Measurements from ENCODE around the gene RBSN. TPM values are rescaled to one million over a fixed set of nuclear protein-coding genes. Genes with fewer than 3 reads are reported as not detected.

RBSN gene
- total and polyA plus RNA-seq, 2 donors = 8.0 to 8.7 TPM

DNA sequence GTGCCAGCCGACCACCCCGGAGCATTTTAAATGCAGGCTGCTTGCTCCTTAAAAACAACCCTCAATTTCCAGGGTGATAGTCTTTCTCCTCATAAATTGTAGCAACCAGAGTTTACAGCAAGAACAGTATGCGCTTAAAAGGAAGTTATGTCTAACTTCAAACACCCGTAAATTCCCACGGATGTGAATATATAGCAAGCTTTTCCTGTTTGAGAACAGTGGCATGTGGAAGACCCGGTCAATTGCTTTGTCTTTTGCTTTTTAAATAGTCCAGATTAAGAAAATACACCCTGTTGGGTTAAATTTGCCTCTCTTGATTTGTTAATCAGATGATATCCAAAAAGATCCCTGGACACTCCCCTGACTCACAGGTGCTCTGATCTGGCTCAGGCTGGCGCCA, 54.6 kb downstream of the RBSN start:
- no peak for DNase-seq (ENCODE audit: low read depth in 6 of 9, low spot score in 9 of 9)
- Histone ChIP-seq H3K9me3 (ENCODE audit: control insufficient read depth in 2 of 2, insufficient read depth in 1 of 2, low read length in 1 of 2) (no peaks in the 10 kb centered on the region), H3K4me3 (ENCODE audit: low read length in 2 of 2) (no peak overlapping the region), H3K36me3 (ENCODE audit: control insufficient read depth in 2 of 2, insufficient read depth in 2 of 2, low read length in 1 of 2) (peaks cover 67 to 94% of the 10 kb centered on the region in 2 donors), H3K27ac (ENCODE audit: low read depth in 1 of 2, low read length in 1 of 2) (no peak overlapping the region), H3K27me3 (ENCODE audit: control insufficient read depth in 2 of 2, insufficient read depth in 1 of 2, low read length in 1 of 2) (no peaks in the 10 kb centered on the region), H3K4me1 (ENCODE audit: control insufficient read depth in 2 of 2, insufficient read depth in 2 of 2, low read length in 2 of 2) (no peaks in the 10 kb centered on the region)
- 62% methylated on average over 7 of the region's 7 CpGs for WGBS

DNA sequence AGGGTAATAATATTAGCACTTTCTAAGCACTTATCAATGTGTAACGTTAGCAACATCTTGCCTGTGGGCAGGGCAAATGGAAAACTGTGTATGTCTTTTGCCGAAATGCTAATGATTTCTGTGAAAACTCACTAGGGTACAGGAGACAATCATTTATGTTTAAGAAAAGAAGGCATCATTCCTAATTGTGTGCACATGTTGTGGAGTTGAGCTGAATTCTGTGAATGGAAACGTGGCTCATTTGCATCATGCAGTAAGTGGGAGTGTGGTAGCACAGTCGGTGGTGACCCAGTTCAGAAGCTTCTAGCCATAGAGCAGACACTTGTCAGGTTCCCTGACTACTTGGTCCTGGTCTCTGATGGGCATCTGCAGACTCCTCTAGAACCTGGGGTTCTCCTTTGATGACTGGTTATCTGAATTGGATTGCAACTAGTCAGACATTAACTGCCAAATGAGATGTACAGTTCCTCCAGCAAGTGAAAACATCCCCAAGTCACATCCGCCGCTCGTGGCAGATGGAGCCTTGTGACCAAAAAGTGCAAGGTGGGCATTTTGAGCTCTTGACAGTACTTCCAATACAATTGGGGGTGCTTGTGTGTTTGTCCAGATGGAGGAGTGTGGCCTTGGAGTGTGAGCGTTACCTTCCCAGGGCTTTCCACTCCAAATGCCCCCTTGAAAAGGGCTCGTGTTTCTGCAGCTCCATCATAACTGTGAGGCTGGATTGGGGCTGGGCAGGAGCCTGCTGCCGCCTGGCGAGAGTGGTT, 55.4 kb downstream of the RBSN start:
- no peak overlapping the region for H3K4me3 ChIP-seq (ENCODE audit: low read length in 2 of 2)
- no peaks in the 10 kb centered on the region for H3K4me1 ChIP-seq (ENCODE audit: control insufficient read depth in 2 of 2, insufficient read depth in 2 of 2, low read length in 2 of 2)
- peaks cover 72 to 94% of the 10 kb centered on the region in 2 donors for H3K36me3 ChIP-seq (ENCODE audit: control insufficient read depth in 2 of 2, insufficient read depth in 2 of 2, low read length in 1 of 2)
- H3K9me3 ChIP-seq (ENCODE audit: control insufficient read depth in 2 of 2, insufficient read depth in 1 of 2, low read length in 1 of 2) = no peaks in the 10 kb centered on the region
- H3K27me3 ChIP-seq (ENCODE audit: control insufficient read depth in 2 of 2, insufficient read depth in 1 of 2, low read length in 1 of 2) = no peaks in the 10 kb centered on the region
- no peak overlapping the region for H3K27ac ChIP-seq (ENCODE audit: low read depth in 1 of 2, low read length in 1 of 2)
- WGBS = 96% methylated on average over 11 of the region's 11 CpGs
- DNase-seq (ENCODE audit: low read depth in 6 of 9, low spot score in 9 of 9) = no peak

GRCh38 chr3:15042936-15043335, 56.0 kb downstream of the RBSN start:
- no peak for DNase-seq (ENCODE audit: low read depth in 6 of 9, low spot score in 9 of 9)
- WGBS = 88% methylated on average over 3 of the region's 3 CpGs

GRCh38 chr3:15041950-15042349, 57.0 kb downstream of the RBSN start:
- Histone ChIP-seq H3K4me1 (ENCODE audit: control insufficient read depth in 2 of 2, insufficient read depth in 2 of 2, low read length in 2 of 2) (no peaks in the 10 kb centered on the region), H3K9me3 (ENCODE audit: control insufficient read depth in 2 of 2, insufficient read depth in 1 of 2, low read length in 1 of 2) (no peaks in the 10 kb centered on the region), H3K36me3 (ENCODE audit: control insufficient read depth in 2 of 2, insufficient read depth in 2 of 2, low read length in 1 of 2) (peaks cover 78 to 92% of the 10 kb centered on the region in 2 donors), H3K4me3 (ENCODE audit: low read length in 2 of 2) (no peak overlapping the region), H3K27me3 (ENCODE audit: control insufficient read depth in 2 of 2, insufficient read depth in 1 of 2, low read length in 1 of 2) (no peaks in the 10 kb centered on the region), H3K27ac (ENCODE audit: low read depth in 1 of 2, low read length in 1 of 2) (no peak overlapping the region)
- WGBS = 93% methylated on average over 3 of the region's 3 CpGs
- DNase-seq (ENCODE audit: low read depth in 6 of 9, low spot score in 9 of 9) = no peak

More at GRCh38 chr3:15042936-15043335, 56.0 kb downstream of the RBSN start:
- Histone ChIP-seq H3K4me3 (ENCODE audit: low read length in 2 of 2) (no peak overlapping the region), H3K27ac (ENCODE audit: low read depth in 1 of 2, low read length in 1 of 2) (no peak overlapping the region), H3K27me3 (ENCODE audit: control insufficient read depth in 2 of 2, insufficient read depth in 1 of 2, low read length in 1 of 2) (no peaks in the 10 kb centered on the region), H3K9me3 (ENCODE audit: control insufficient read depth in 2 of 2, insufficient read depth in 1 of 2, low read length in 1 of 2) (no peaks in the 10 kb centered on the region), H3K36me3 (ENCODE audit: control insufficient read depth in 2 of 2, insufficient read depth in 2 of 2, low read length in 1 of 2) (peaks cover 77 to 95% of the 10 kb centered on the region in 2 donors), H3K4me1 (ENCODE audit: control insufficient read depth in 2 of 2, insufficient read depth in 2 of 2, low read length in 2 of 2) (no peaks in the 10 kb centered on the region)

DNA sequence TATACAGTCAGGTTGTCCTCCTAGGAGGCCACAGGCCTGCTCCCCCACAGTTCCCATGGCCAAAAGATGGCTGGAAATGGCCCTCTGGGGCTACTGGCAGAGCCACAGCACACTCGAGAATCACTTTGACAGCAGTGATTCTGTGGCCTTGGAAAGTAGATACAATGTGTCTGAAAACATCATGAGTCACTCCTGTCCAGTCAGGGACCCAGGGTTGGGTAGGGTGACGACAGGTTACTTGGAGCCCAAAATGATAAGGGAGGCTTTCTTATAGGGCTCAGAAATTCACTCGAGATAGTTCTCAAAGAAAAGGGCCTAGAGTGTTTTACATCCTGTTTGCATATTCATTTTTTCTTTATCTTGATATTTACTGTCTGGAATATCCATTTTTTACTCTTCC, 58.1 kb downstream of the RBSN start:
- WGBS = 97% methylated on average over 3 of the region's 3 CpGs
- no peaks in the 10 kb centered on the region for H3K27me3 ChIP-seq (ENCODE audit: control insufficient read depth in 2 of 2, insufficient read depth in 1 of 2, low read length in 1 of 2)
- no peak overlapping the region for H3K4me3 ChIP-seq (ENCODE audit: low read length in 2 of 2)
- DNase-seq (ENCODE audit: low read depth in 6 of 9, low spot score in 9 of 9) = no peak
- H3K9me3 ChIP-seq (ENCODE audit: control insufficient read depth in 2 of 2, insufficient read depth in 1 of 2, low read length in 1 of 2) = no peaks in the 10 kb centered on the region
- no peak overlapping the region for H3K27ac ChIP-seq (ENCODE audit: low read depth in 1 of 2, low read length in 1 of 2)
- no peaks in the 10 kb centered on the region for H3K4me1 ChIP-seq (ENCODE audit: control insufficient read depth in 2 of 2, insufficient read depth in 2 of 2, low read length in 2 of 2)
- H3K36me3 ChIP-seq (ENCODE audit: control insufficient read depth in 2 of 2, insufficient read depth in 2 of 2, low read length in 1 of 2) = peaks cover 72 to 89% of the 10 kb centered on the region in 2 donors

GRCh38 chr3:15038306-15038705, 60.6 kb downstream of the RBSN start:
- no peaks in the 10 kb centered on the region for H3K4me1 ChIP-seq (ENCODE audit: control insufficient read depth in 2 of 2, insufficient read depth in 2 of 2, low read length in 2 of 2)
- H3K9me3 ChIP-seq (ENCODE audit: control insufficient read depth in 2 of 2, insufficient read depth in 1 of 2, low read length in 1 of 2) = no peaks in the 10 kb centered on the region
- no peak for DNase-seq (ENCODE audit: low read depth in 6 of 9, low spot score in 9 of 9)
- no peak overlapping the region for H3K4me3 ChIP-seq (ENCODE audit: low read length in 2 of 2)
- no peaks in the 10 kb centered on the region for H3K27me3 ChIP-seq (ENCODE audit: control insufficient read depth in 2 of 2, insufficient read depth in 1 of 2, low read length in 1 of 2)
- WGBS = 96% methylated on average over 6 of the region's 6 CpGs
- H3K27ac ChIP-seq (ENCODE audit: low read depth in 1 of 2, low read length in 1 of 2) = no peak overlapping the region
- H3K36me3 ChIP-seq (ENCODE audit: control insufficient read depth in 2 of 2, insufficient read depth in 2 of 2, low read length in 1 of 2) = peaks cover 79 to 88% of the 10 kb centered on the region in 2 donors

GRCh38 chr3:15033103-15033502, 65.8 kb downstream of the RBSN start:
- no peak overlapping the region for H3K4me3 ChIP-seq (ENCODE audit: low read length in 2 of 2)
- no peak overlapping the region for H3K27ac ChIP-seq (ENCODE audit: low read depth in 1 of 2, low read length in 1 of 2)
- peaks cover 74 to 89% of the 10 kb centered on the region in 2 donors for H3K36me3 ChIP-seq (ENCODE audit: control insufficient read depth in 2 of 2, insufficient read depth in 2 of 2, low read length in 1 of 2)
- no peak for DNase-seq (ENCODE audit: low read depth in 6 of 9, low spot score in 9 of 9)
- no peaks in the 10 kb centered on the region for H3K27me3 ChIP-seq (ENCODE audit: control insufficient read depth in 2 of 2, insufficient read depth in 1 of 2, low read length in 1 of 2)
- whole genome bisulfite sequencing = 83% methylated on average over 3 of the region's 3 CpGs
- no peaks in the 10 kb centered on the region for H3K9me3 ChIP-seq (ENCODE audit: control insufficient read depth in 2 of 2, insufficient read depth in 1 of 2, low read length in 1 of 2)
- H3K4me1 ChIP-seq (ENCODE audit: control insufficient read depth in 2 of 2, insufficient read depth in 2 of 2, low read length in 2 of 2) = no peaks in the 10 kb centered on the region

- H3K36me3 ChIP-seq (ENCODE audit: control insufficient read depth in 2 of 2, insufficient read depth in 2 of 2, low read length in 1 of 2) = peaks cover 70 to 86% of the 10 kb centered on the region in 2 donors
- no peaks in the 10 kb centered on the region for H3K27me3 ChIP-seq (ENCODE audit: control insufficient read depth in 2 of 2, insufficient read depth in 1 of 2, low read length in 1 of 2)
- H3K4me1 ChIP-seq (ENCODE audit: control insufficient read depth in 2 of 2, insufficient read depth in 2 of 2, low read length in 2 of 2) = no peaks in the 10 kb centered on the region
- H3K4me3 ChIP-seq (ENCODE audit: low read length in 2 of 2) = no peak overlapping the region
- no peak overlapping the region for H3K27ac ChIP-seq (ENCODE audit: low read depth in 1 of 2, low read length in 1 of 2)
- no peaks in the 10 kb centered on the region for H3K9me3 ChIP-seq (ENCODE audit: control insufficient read depth in 2 of 2, insufficient read depth in 1 of 2, low read length in 1 of 2)
- DNase-seq (ENCODE audit: low read depth in 6 of 9, low spot score in 9 of 9) = no peak
- 95% methylated on average over 2 of the region's 2 CpGs for WGBS
Observed at GRCh38 chr3:15032650-15033049, 66.3 kb downstream of the RBSN start.

- H3K27ac ChIP-seq (ENCODE audit: low read depth in 1 of 2, low read length in 1 of 2) = no peak overlapping the region
- H3K9me3 ChIP-seq (ENCODE audit: control insufficient read depth in 2 of 2, insufficient read depth in 1 of 2, low read length in 1 of 2) = no peaks in the 10 kb centered on the region
- H3K4me3 ChIP-seq (ENCODE audit: low read length in 2 of 2) = no peak overlapping the region
- no peak for DNase-seq (ENCODE audit: low read depth in 6 of 9, low spot score in 9 of 9)
- H3K27me3 ChIP-seq (ENCODE audit: control insufficient read depth in 2 of 2, insufficient read depth in 1 of 2, low read length in 1 of 2) = no peaks in the 10 kb centered on the region
- no peaks in the 10 kb centered on the region for H3K4me1 ChIP-seq (ENCODE audit: control insufficient read depth in 2 of 2, insufficient read depth in 2 of 2, low read length in 2 of 2)
- H3K36me3 ChIP-seq (ENCODE audit: control insufficient read depth in 2 of 2, insufficient read depth in 2 of 2, low read length in 1 of 2) = peaks cover 56 to 87% of the 10 kb centered on the region in 2 donors
Observed at GRCh38 chr3:15029625-15030024, 69.3 kb downstream of the RBSN start.
